Neural progenitor cell (in vitro differentiated cells): ENCODE results near the gene ANAPC10.

Experiments used
- CTCF ChIP-seq: fragments of 200-600 bp; sonication (generic); IDR thresholded peaks from 2 replicates; pipeline ENCODE4 v1.5.1; 2017; ENCODE audit warnings: antibody characterized with exemption, mild to moderate bottlenecking
- EZH2 ChIP-seq: fragments of 200-600 bp; sonication (generic); IDR thresholded peaks from 2 replicates; pipeline ENCODE4 v1.6.1; 2017; ENCODE audit warnings: antibody characterized with exemption, mild to moderate bottlenecking, moderate library complexity

- TF ChIP-seq CTCF = no peak
- TF ChIP-seq EZH2 = no peak
These were observed 128.2 kb downstream of the ANAPC10 start for GRCh38 chr4:144969821-144970220.
